Trophoblast cell (in vitro differentiated cells and primary cell): ENCODE data around the gene LSS.
A peak's percentile ranks its signal among the peaks of the same experiment; 100 is the strongest.

ENCODE experiments used
- DNase-seq, 2 donors: peaks; one replicate each; pipeline ENCODE4 v3.0.0-alpha.2; 2016
- H2AFZ ChIP-seq: 2 replicates; pipeline ENCODE4 v1.6.1; 2013; ENCODE audit warnings: low read length, moderate library complexity, mild to moderate bottlenecking; ENCODE audit not compliant: insufficient read depth, poor library complexity
- H2AK5ac ChIP-seq: 2 replicates; pipeline ENCODE4 v1.6.1; 2013; ENCODE audit warnings: mild to moderate bottlenecking, low read length
- H2BK120ac ChIP-seq: 2 replicates; pipeline ENCODE4 v1.6.1; 2013; ENCODE audit warnings: low read length, mild to moderate bottlenecking, moderate library complexity; ENCODE audit not compliant: insufficient read depth, poor library complexity
- H2BK12ac ChIP-seq: 2 replicates; pipeline ENCODE4 v1.6.1; 2013; ENCODE audit warnings: mild to moderate bottlenecking, low read length, moderate library complexity
- H2BK5ac ChIP-seq: 2 replicates; pipeline ENCODE4 v1.6.1; 2013; ENCODE audit warnings: low read length, low read depth, moderate library complexity, mild to moderate bottlenecking; ENCODE audit not compliant: poor library complexity
- H3K14ac ChIP-seq: 2 replicates; pipeline ENCODE4 v1.6.1; 2013; ENCODE audit warnings: mild to moderate bottlenecking, low read length
- H3K18ac ChIP-seq: 2 replicates; pipeline ENCODE4 v1.6.1; 2013; ENCODE audit warnings: mild to moderate bottlenecking, low read length
- H3K23ac ChIP-seq: 2 replicates; pipeline ENCODE4 v1.6.1; 2013; ENCODE audit warnings: low read length
- H3K27ac ChIP-seq: 2 replicates; pipeline ENCODE4 v1.5.1; 2013; ENCODE audit warnings: low read depth, mild to moderate bottlenecking, inconsistent platforms, low read length, moderate library complexity
- H3K27me3 ChIP-seq: 2 replicates; pipeline ENCODE4 v1.6.1; 2013; ENCODE audit warnings: inconsistent platforms, mild to moderate bottlenecking, low read length, moderate library complexity; ENCODE audit not compliant: insufficient read depth
- H3K36me3 ChIP-seq, 2 experiments: 1 replicate in 1 of 2; 2 replicates in 1 of 2; pipeline ENCODE4 v1.6.1; 2013; ENCODE audit warnings: low read length in 2 of 2, mild to moderate bottlenecking in 2 of 2, moderate library complexity in 1 of 2; ENCODE audit not compliant: insufficient read depth in 2 of 2, control insufficient read depth in 1 of 2
- H3K4ac ChIP-seq: 2 replicates; pipeline ENCODE4 v1.6.1; 2013; ENCODE audit warnings: low read depth, mild to moderate bottlenecking, low read length, moderate library complexity
- H3K4me1 ChIP-seq, 2 experiments: 1 replicate in 1 of 2; 2 replicates in 1 of 2; pipeline ENCODE4 v1.6.1; 2013; ENCODE audit warnings: low read length in 2 of 2, mild to moderate bottlenecking in 2 of 2, moderate library complexity in 1 of 2; ENCODE audit not compliant: insufficient read depth in 2 of 2, control insufficient read depth in 1 of 2
- H3K4me2 ChIP-seq: 2 replicates; pipeline ENCODE4 v1.6.1; 2013; ENCODE audit warnings: inconsistent platforms, mild to moderate bottlenecking, low read length, moderate library complexity
- H3K4me3 ChIP-seq: 2 replicates; pipeline ENCODE4 v1.5.1; 2013; ENCODE audit warnings: mild to moderate bottlenecking, low read depth, low read length, inconsistent platforms
- H3K79me1 ChIP-seq: one replicate; pipeline ENCODE4 v1.6.1; 2013; ENCODE audit warnings: low read length
- H3K79me2 ChIP-seq: 2 replicates; pipeline ENCODE4 v1.6.1; 2013; ENCODE audit warnings: low read length, mild to moderate bottlenecking; ENCODE audit not compliant: control insufficient read depth, insufficient read depth, poor library complexity
- H3K9ac ChIP-seq: 2 replicates; pipeline ENCODE4 v1.6.1; 2013; ENCODE audit warnings: mild to moderate bottlenecking, low read length
- H3K9me3 ChIP-seq: 2 replicates; pipeline ENCODE4 v1.6.1; 2013; ENCODE audit warnings: low read depth, mild to moderate bottlenecking, control low read depth, inconsistent platforms, low read length; ENCODE audit not compliant: insufficient read depth
- H4K12ac ChIP-seq: 2 replicates; pipeline ENCODE4 v1.6.1; 2013; ENCODE audit warnings: low read depth, mild to moderate bottlenecking, low read length, moderate library complexity
- H4K8ac ChIP-seq: 2 replicates; pipeline ENCODE4 v1.6.1; 2013; ENCODE audit warnings: low read depth, mild to moderate bottlenecking, low read length, moderate library complexity
- H4K91ac ChIP-seq: one replicate; pipeline ENCODE4 v1.6.1; 2013; ENCODE audit warnings: low read depth, mild to moderate bottlenecking, low read length, moderate library complexity
- WGBS: extraction: QIAGEN DNeasy Blood & Tissue Kit; methylation state at CpG from one replicate; pipeline ENCODE4 v1.1.7; 2013; ENCODE audit warnings: missing lambda C conversion rate; ENCODE audit not compliant: insufficient read length, insufficient coverage; ENCODE audit errors: extremely low coverage; 5-methylcytosine and 5-hydroxymethylcytosine counted together

LSS gene

DNA sequence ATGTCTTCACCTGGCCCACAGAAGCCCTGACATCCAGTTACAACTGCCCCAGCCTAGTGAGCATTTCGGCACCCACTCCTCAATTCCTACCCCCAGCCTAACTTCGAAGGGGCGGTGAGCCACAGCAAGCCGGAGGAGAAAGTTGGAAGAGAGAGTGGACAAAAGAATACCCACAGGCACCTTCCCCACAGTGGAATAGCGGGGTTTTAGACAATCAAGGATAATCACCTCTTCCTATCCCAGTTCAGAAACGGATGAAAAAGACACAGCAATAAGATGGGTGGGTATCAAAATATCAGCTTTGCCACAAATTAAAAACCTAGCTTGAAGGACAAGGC lies 1.3 kb upstream of the LSS start:
- peaks cover 13 to 25% of the 10 kb centered on the region in 2 experiments for H3K36me3 ChIP-seq
- peaks cover 8% of the 10 kb centered on the region for H3K9me3 ChIP-seq
- no peak overlapping the region for H3K27ac ChIP-seq
- peaks cover 16% of the 10 kb centered on the region for H3K79me2 ChIP-seq
- H3K4ac ChIP-seq = peak overlapping the region; percentile 40
- H2AFZ ChIP-seq = no peak overlapping the region
- no peak overlapping the region for H2BK5ac ChIP-seq
- no peak overlapping the region for H3K23ac ChIP-seq
- H3K9ac ChIP-seq = no peak overlapping the region
- H3K79me1 ChIP-seq = peaks cover 13% of the 10 kb centered on the region
- H3K27me3 ChIP-seq = no peaks in the 10 kb centered on the region
- H4K91ac ChIP-seq = peak overlapping the region; percentile 92
- no peak overlapping the region for H2AK5ac ChIP-seq
- H3K18ac ChIP-seq = no peak overlapping the region
- H3K4me1 ChIP-seq = peaks cover 11 to 15% of the 10 kb centered on the region in 2 experiments
- H3K4me3 ChIP-seq = peak overlapping the region; percentile 77
- H2BK120ac ChIP-seq = no peak overlapping the region
- DNase-seq = no peak
- H2BK12ac ChIP-seq = no peak overlapping the region
- H3K4me2 ChIP-seq = peak overlapping the region; percentile 84
- peak overlapping the region; percentile 91 for H3K14ac ChIP-seq
- no CpG with 5 or more reads among the region's 6 CpGs for WGBS
- H4K8ac ChIP-seq = peak overlapping the region; percentile 88
- H4K12ac ChIP-seq = no peak overlapping the region

GRCh38 chr21:46229133-46229922 lies 754 bp upstream of the LSS start:
- peak overlapping the region; percentile 71 for H2BK5ac ChIP-seq
- peaks cover 14 to 18% of the 10 kb centered on the region in 2 experiments for H3K4me1 ChIP-seq
- peak overlapping the region; percentile 80 for H2AK5ac ChIP-seq
- peak overlapping the region; percentile 92 for H4K91ac ChIP-seq
- H3K9ac ChIP-seq = peak overlapping the region; percentile 87
- H3K27me3 ChIP-seq = no peaks in the 10 kb centered on the region
- H3K4me3 ChIP-seq = peak overlapping the region; percentile 77
- H2BK12ac ChIP-seq = peak overlapping the region; percentile 51
- peaks cover 8 to 19% of the 10 kb centered on the region in 2 experiments for H3K36me3 ChIP-seq
- peak overlapping the region; percentile 82 for H2BK120ac ChIP-seq
- H3K14ac ChIP-seq = peak overlapping the region; percentile 91
- H3K9me3 ChIP-seq = peaks cover 8% of the 10 kb centered on the region
- H3K23ac ChIP-seq = no peak overlapping the region
- peak overlapping the region; percentile 72 for H4K12ac ChIP-seq
- peak overlapping the region; percentile 84 for H3K4me2 ChIP-seq
- peak overlapping the region; percentile 91 for H3K18ac ChIP-seq
- H2AFZ ChIP-seq = peak overlapping the region; percentile 87
- H3K79me2 ChIP-seq = peaks cover 19% of the 10 kb centered on the region
- no CpG with 5 or more reads among the region's 72 CpGs for WGBS
- peak overlapping the region; percentile 85 for H3K27ac ChIP-seq
- H3K4ac ChIP-seq = peak overlapping the region; percentile 83
- DNase-seq = no peak
- peak overlapping the region; percentile 88 for H4K8ac ChIP-seq
- peaks cover 13% of the 10 kb centered on the region for H3K79me1 ChIP-seq

DNA sequence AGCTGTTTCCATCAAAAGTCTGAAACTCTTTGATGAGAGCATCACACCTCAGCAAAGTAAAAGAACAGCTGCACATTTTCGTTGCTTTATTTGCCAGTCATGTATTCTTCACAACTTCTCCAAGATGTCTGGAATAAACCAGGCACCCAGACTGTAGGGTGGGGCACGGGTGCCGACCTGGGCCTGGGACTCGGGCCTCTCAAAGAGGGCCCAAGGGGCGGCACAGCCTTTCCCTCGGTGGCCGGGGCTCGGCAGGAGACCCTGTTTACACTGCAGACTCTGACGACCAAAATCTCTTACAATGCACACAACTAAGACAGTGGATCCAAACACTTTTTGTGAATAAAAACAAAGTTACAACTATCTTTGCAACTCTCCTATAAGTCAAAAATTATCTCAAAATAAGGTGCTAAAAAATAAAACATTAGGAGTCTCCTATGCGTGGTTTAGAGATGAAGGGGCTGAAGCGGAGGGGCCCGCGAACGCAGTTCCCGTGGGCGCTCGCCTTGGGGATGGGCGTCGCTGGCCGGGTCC lies 696 bp downstream of the LSS start:
- Histone ChIP-seq H3K4ac (peak overlapping the region; percentile 60), H3K36me3 (peaks cover 10 to 15% of the 10 kb centered on the region in 2 experiments), H4K91ac (peak overlapping the region; percentile 59), H3K27me3 (no peaks in the 10 kb centered on the region), H3K4me3 (peak overlapping the region; percentile 98), H3K9me3 (peaks cover 8% of the 10 kb centered on the region), H3K9ac (peak overlapping the region; percentile 90), H4K12ac (peak overlapping the region; percentile 2), H3K4me1 (peaks cover 15 to 19% of the 10 kb centered on the region in 2 experiments), H3K18ac (peak overlapping the region; percentile 24), H4K8ac (peak overlapping the region; percentile 79), H3K27ac (peak overlapping the region; percentile 85), H3K4me2 (peak overlapping the region; percentile 94), H2BK120ac (peak overlapping the region; percentile 70), H2BK12ac (peak overlapping the region; percentile 13), H2AK5ac (peak overlapping the region; percentile 88), H3K79me1 (peaks cover 13% of the 10 kb centered on the region), H3K79me2 (peaks cover 20% of the 10 kb centered on the region), H3K23ac (no peak overlapping the region), H3K14ac (peak overlapping the region; percentile 87), H2AFZ (no peak overlapping the region), H2BK5ac (peak overlapping the region; percentile 90)
- no CpG with 5 or more reads among the region's 20 CpGs for WGBS
- DNase-seq = no peak

DNA sequence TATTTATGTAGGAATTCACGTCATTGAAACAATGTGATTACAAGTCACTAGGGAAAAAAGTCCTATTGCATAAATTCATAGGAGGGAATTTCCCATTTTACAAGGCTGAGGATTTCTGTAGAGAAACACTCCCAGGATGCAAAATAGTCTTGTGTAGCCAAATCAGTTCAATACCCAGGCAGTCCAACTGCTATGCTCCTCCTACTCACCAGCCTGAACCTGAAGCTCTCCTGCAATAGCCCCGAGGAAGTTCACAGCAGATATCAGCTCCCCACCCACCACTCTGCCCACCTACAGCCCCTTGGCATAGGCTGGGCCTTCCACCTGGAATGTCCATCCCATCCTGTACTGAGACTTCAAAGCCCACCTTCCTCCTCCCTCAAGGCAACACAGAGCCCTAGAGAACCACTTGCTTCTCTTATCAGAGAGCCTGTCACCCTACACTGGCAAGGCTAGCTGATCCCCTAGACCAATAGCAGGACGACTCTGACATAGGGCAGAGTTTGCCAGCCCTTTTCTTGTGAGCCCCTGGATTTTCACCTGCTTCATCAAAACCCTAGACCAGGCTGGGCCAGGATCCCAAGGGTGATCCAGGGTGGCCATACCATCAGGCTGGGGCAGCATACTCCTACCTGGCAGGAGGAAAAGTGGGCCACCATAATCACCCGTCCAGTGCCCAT lies 1.5 kb downstream of the LSS start:
- Histone ChIP-seq H4K8ac (no peak overlapping the region), H3K4me1 (peaks cover 15 to 19% of the 10 kb centered on the region in 2 experiments), H3K9me3 (peaks cover 8% of the 10 kb centered on the region), H3K79me1 (peaks cover 13% of the 10 kb centered on the region), H3K9ac (peak overlapping the region; percentile 71), H2AFZ (no peak overlapping the region), H3K18ac (no peak overlapping the region), H2BK5ac (no peak overlapping the region), H3K23ac (no peak overlapping the region), H4K91ac (no peak overlapping the region), H2BK120ac (no peak overlapping the region), H2BK12ac (no peak overlapping the region), H4K12ac (no peak overlapping the region), H3K4ac (peak overlapping the region; percentile 37), H2AK5ac (no peak overlapping the region), H3K27me3 (no peaks in the 10 kb centered on the region), H3K4me3 (peak overlapping the region; percentile 64), H3K36me3 (peaks cover 18% of the 10 kb centered on the region in 2 experiments), H3K79me2 (peaks cover 20% of the 10 kb centered on the region), H3K27ac (no peak overlapping the region), H3K4me2 (peak overlapping the region; percentile 94), H3K14ac (no peak overlapping the region)
- no CpG with 5 or more reads among the region's 4 CpGs for WGBS
- DNase-seq = peak in 1 of 2 donors; percentile 58
